Testis (tissue), 3 donors: ENCODE results near the gene PLIN3. TPM values are rescaled to one million over a fixed set of nuclear protein-coding genes. Genes with fewer than 3 reads are reported as not detected.
"Not testable (repeated sequence)": the region's sequence is repeated elsewhere in the genome, so short reads cannot be mapped to it uniquely, and the experiment has no call there.

Experiments used
- DNase-seq: peaks from one replicate; pipeline ENCODE4 v3.0.0-alpha.2; 2019
- H3K27ac ChIP-seq, 2 donors: fragments of 200-600 bp; sonication (generic); one replicate each; pipeline ENCODE4 v1.5.1; 2019
- H3K27me3 ChIP-seq: fragments of 200-600 bp; sonication (generic); one replicate; pipeline ENCODE4 v1.5.1; 2019
- H3K36me3 ChIP-seq: fragments of 200-600 bp; sonication (generic); one replicate; pipeline ENCODE4 v1.5.1; 2017; ENCODE audit warnings: low read depth; ENCODE audit errors: missing control alignments
- H3K4me1 ChIP-seq: fragments of 200-600 bp; sonication (generic); one replicate; pipeline ENCODE4 v1.5.1; 2019
- H3K4me3 ChIP-seq, 2 donors: fragments of 200-600 bp; sonication (generic); one replicate each; pipeline ENCODE4 v1.5.1; 2017 to 2019
- H3K9me3 ChIP-seq: fragments of 200-600 bp; sonication (generic); one replicate; pipeline ENCODE4 v1.5.1; 2017
- POLR2A ChIP-seq: fragments of 450-650 bp; IDR thresholded peaks from one replicate; pipeline ENCODE4 v1.6.1; 2017; ENCODE audit warnings: antibody characterized with exemption, mild to moderate bottlenecking, moderate library complexity
- WGBS, 2 donors: methylation state at CpG; one replicate each; pipeline ENCODE4 v1.1.5; 2018; 5-methylcytosine and 5-hydroxymethylcytosine counted together
- intact Hi-C: fragments of 100-400 bp; cut with DNase I; formaldehyde crosslinking; loops from one replicate; pipeline ENCODE4 v1.15.1; 2023; ENCODE audit warnings: low total_unique reads
- polyA plus RNA-seq: library from polyadenylated mRNA; stranded (reverse); fragments of 350-450 nt; fragmentation: Illumina TruSeq; extraction: RNeasy Lipid Tissue Mini Kit (QIAGEN cat#74804); gene quantifications from one replicate; pipeline ENCODE4 v1.2.3, GENCODE V29; 2014; ENCODE audit warnings: low read depth, low replicate concordance; ENCODE audit not compliant: insufficient read depth
- total RNA-seq, 2 donors: library from RNA; depleted of rRNA; stranded (reverse); fragments of >200 nt; gene quantifications; one replicate each; pipeline ENCODE4 v1.2.3, GENCODE V29; 2016
- TF ChIP-seq, protein P1 (sequence below), 3 experiments: fragments of 450-650 bp in 2 of 3; fragments of 200-600 bp in 1 of 3; sonication (generic) in 1 of 3; IDR thresholded peaks; one replicate each; pipeline ENCODE4 v1.5.1; 2016 to 2019; ENCODE audit warnings: antibody characterized with exemption in 3 of 3, mild to moderate bottlenecking in 2 of 3, moderate library complexity in 1 of 3

PLIN3 gene
- total and polyA plus RNA-seq, 3 donors from 2014 or later = 63.4 to 109 (median 82.8) TPM

GRCh38 chr19:4807188-4807587 is 60.3 kb downstream of the PLIN3 start:
- H3K9me3 ChIP-seq = no peaks in the 10 kb centered on the region
- intact Hi-C loops = no loop called here
- DNase-seq = no peak
- H3K27me3 ChIP-seq = no peaks in the 10 kb centered on the region
- H3K4me1 ChIP-seq = no peaks in the 10 kb centered on the region
- H3K4me3 ChIP-seq = no peak overlapping the region
- TF ChIP-seq, protein P1, sequence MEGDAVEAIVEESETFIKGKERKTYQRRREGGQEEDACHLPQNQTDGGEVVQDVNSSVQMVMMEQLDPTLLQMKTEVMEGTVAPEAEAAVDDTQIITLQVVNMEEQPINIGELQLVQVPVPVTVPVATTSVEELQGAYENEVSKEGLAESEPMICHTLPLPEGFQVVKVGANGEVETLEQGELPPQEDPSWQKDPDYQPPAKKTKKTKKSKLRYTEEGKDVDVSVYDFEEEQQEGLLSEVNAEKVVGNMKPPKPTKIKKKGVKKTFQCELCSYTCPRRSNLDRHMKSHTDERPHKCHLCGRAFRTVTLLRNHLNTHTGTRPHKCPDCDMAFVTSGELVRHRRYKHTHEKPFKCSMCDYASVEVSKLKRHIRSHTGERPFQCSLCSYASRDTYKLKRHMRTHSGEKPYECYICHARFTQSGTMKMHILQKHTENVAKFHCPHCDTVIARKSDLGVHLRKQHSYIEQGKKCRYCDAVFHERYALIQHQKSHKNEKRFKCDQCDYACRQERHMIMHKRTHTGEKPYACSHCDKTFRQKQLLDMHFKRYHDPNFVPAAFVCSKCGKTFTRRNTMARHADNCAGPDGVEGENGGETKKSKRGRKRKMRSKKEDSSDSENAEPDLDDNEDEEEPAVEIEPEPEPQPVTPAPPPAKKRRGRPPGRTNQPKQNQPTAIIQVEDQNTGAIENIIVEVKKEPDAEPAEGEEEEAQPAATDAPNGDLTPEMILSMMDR (IDR thresholded peaks at IDR 0.05) = no peak
- no peak for TF ChIP-seq POLR2A
- WGBS, 2 donors = 87 to 89% methylated on average over 3 to 6 of the region's 6 CpGs
- H3K27ac ChIP-seq = no peak overlapping the region
- H3K36me3 ChIP-seq = no peaks in the 10 kb centered on the region

DNA sequence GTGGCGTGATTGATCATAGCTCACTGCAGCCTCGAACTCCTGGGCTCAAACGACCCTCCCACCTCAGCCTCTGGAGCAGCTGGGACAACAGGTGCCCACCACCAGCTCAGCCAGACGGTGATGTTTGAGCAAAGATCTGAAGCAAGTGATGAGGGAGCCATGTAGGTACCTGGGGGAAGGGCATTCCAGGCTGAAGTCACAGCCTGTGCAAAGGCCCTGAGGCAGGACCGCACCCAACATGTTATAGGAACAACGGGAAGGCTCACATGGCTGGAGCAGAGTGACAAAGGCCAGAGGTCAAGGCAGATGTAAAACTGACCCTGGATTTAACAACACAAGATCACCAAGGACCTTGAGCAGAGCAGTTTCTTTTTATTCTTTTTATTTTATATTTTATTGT is 61.1 kb downstream of the PLIN3 start:
- Histone ChIP-seq H3K27ac (no peak overlapping the region), H3K27me3 (no peaks in the 10 kb centered on the region), H3K4me3 (no peak overlapping the region), H3K9me3 (no peaks in the 10 kb centered on the region), H3K4me1 (no peaks in the 10 kb centered on the region), H3K36me3 (no peaks in the 10 kb centered on the region)
- intact Hi-C loops = no loop called here
- 89 to 90% methylated on average over 6 of the region's 6 CpGs for WGBS, 2 donors
- DNase-seq = no peak
- TF ChIP-seq, protein P1 (IDR thresholded peaks at IDR 0.05) = no peak
- no peak for TF ChIP-seq POLR2A

DNA sequence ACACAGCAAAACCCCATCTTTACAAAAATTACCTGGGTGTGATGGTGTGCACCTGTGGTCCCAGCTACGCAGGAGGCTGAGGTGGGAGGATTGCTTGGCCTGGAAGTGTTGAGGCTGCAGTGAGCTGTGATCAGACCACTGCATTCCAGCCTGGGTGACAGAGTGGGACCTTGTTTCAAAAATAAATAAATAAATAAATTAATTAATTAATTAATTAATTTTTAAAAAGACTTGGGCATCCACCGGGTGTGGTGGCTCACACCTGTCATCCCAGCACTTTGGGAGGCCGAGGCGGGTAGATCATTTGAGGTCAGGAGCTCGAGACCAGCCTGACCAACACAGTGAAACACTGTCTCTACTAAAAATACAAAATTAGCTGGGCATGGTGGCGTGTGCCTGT is 62.3 kb downstream of the PLIN3 start:
- H3K4me1 ChIP-seq, DNase-seq, H3K27me3 ChIP-seq, H3K9me3 ChIP-seq, H3K36me3 ChIP-seq, H3K27ac ChIP-seq, intact Hi-C loops, H3K4me3 ChIP-seq: not testable (repeated sequence)
- WGBS, 2 donors = 93 to 96% methylated on average over 6 of the region's 6 CpGs

DNA sequence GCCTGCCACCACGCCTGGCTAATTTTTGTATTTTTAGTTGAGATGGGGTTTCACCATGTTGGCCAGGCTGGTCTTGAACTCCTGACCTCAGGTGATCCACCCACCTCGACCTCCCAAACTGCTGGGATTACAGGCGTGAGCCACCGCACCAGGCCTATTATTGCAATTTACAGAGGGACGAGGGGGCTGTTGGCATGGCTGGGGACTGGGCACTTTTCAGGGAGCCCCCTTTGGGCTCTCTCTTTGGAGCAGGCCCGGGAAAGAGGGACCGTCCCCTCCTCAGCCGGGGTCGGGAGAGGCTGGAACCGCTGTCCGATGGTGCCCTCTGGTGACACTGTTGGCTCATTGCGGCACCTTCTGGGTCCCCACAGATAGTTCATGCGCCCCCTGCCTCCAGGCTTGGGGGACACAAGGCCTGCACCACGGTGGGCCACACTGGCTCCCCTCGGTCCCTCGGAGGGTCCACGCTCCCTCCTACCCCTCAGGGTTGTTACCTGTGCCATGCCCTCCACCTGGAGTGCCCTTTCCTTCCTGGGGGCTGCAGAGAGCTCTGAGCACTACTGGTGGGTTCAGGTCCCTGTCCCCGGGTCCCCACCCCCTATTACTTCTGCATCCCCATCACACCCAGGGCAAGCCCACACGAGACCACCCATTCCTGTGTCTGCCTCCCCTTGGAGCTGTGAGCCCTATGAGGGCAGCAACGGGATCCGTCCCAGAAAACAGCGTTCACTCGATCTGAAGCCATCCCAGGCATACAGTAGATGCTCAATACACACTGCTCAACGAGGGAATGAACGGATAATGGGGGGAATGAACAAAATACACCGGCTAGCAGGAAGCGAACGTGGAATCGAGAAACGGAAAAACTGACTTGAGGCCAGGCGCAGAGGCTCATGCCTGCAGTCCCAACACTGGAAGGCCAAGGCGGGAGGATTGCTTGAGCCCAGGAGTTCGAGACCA is 63.5 kb downstream of the PLIN3 start:
- Histone ChIP-seq H3K27me3 (no peaks in the 10 kb centered on the region), H3K36me3 (no peaks in the 10 kb centered on the region), H3K4me1 (no peaks in the 10 kb centered on the region), H3K27ac (no peak overlapping the region), H3K4me3 (no peak overlapping the region), H3K9me3 (no peaks in the 10 kb centered on the region)
- intact Hi-C loops = no loop called here
- TF ChIP-seq, protein P1 (IDR thresholded peaks at IDR 0.05) = peak in 2 of 3 experiments; percentile 33 to 61
- no peak for TF ChIP-seq POLR2A
- peak; percentile 60 for DNase-seq
- WGBS, 2 donors = 66 to 69% methylated on average over 26 to 28 of the region's 33 CpGs

DNA sequence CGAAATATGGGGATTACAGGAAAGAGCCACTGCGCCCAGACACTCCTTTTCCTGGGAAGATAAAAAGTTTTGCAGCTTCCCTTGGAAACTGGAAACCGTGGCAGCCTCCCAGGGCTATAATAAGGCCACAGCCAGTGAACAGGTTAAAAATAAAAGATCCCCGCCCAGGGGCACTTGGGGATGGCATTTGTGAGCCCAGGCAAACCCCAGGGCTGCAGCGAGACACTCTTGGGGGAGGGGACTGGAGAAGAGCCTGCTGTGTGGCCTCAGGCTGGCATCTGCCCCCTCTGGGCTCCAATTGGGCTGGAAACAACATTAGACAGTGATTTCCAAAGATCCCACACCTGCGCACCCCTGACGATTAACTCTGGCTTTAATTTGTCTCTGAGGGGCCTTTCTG is 64.8 kb downstream of the PLIN3 start:
- no peaks in the 10 kb centered on the region for H3K27me3 ChIP-seq
- 79 to 86% methylated on average over 7 of the region's 7 CpGs for WGBS, 2 donors
- no peaks in the 10 kb centered on the region for H3K36me3 ChIP-seq
- no peak overlapping the region for H3K4me3 ChIP-seq
- H3K4me1 ChIP-seq = no peaks in the 10 kb centered on the region
- no peaks in the 10 kb centered on the region for H3K9me3 ChIP-seq
- intact Hi-C loops = no loop called here
- no peak for DNase-seq
- no peak for TF ChIP-seq POLR2A
- TF ChIP-seq, protein P1 (IDR thresholded peaks at IDR 0.05) = no peak
- H3K27ac ChIP-seq = no peak overlapping the region
